Hematopoietic multipotent progenitor cell (in vitro differentiated cells): Measurements from ENCODE around the gene ZNF576. TPM values are rescaled to one million over a fixed set of nuclear protein-coding genes. Genes with fewer than 3 reads are reported as not detected.
"Not testable (repeated sequence)": the region's sequence is repeated elsewhere in the genome, so short reads cannot be mapped to it uniquely, and the experiment has no call there.

Source experiments
- DNase-seq, 3 donors: peaks; one replicate each; pipeline ENCODE4 v3.0.0-alpha.2; 2011 to 2015; ENCODE audit warnings: low read depth in 2 of 3, low spot score in 2 of 3
- total RNA-seq: library from RNA; depleted of rRNA; stranded (reverse); fragments of >200 nt; gene quantifications from one replicate; pipeline ENCODE4 v1.2.3, GENCODE V29; 2012

Gene ZNF576
- total RNA-seq, 1 donor = 18.0 TPM

DNA sequence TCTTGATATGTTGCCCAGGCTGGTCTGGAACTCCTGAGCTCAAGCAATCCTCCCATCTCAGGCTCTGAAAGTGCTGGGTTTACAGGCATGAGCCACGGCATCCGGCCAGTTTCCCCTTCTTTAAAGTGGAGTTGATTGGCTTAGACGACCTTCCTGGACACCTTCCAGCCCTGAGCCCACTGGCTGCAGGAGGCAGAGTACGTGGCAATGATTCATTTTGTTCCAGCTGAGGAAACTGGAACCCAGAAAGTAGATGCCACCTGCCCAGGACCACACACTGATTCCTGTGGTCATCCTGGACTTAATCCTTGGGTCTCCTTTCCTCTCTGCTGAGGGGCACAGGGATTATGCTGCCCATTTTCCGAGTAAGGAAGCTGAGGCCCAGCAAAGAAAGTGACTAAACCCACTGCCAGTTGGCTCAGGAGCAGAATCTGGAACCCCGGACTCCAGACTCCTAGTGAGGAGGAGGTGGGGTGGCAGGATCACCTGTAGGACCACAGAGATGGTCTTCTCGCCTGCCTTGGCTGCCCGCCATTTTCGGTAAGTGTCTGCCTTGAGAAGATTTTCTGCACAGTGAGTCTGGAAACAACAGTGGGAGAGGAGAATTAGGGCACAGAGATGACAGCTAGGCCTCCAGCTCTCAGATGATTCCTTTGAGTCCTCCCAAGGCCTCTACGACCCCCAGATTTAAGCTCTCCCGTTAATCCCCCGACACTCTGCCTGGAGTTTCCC is 21.8 kb upstream of the ZNF576 start:
- no peak for DNase-seq

DNA sequence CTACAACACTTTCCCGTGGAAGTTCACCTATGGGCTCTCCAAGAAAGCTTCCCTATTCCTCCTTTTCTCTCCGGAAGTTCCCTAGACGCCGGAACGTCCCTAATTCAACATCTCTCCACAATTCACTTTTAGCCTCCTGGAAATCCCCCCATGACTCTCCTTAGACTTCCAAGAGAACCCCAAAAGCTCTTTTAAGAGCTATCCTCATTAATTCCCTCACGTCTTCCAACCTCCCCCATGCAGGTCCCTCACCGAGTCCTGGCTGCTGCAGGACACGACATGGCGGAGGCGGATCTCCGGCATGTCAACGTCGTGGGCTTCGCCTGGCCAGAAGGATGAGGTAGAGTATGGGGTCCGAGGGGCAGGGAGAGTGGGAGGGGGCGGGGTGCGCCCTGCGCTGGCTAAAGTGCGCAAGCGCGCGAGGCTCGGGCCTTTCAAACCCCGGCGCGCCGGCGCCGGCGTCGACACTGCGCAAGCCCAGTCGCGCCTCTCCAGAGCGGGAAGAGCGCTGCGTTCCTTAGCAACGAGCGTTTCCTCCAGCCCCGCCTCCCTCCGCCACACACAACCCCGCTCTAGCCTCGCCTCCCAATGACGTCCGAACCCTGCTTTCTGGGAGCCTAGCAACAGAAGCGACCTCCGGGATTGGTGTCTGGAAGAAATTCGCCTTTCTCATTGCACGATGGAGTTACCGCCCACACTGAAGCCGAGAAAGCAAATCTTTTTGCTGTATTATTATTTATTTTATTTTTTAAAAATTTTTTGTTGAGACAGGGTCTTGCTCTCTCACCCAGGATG is 21.0 kb upstream of the ZNF576 start, which contains the start of the genes PINLYP and XRCC1:
Gene PINLYP (plus strand): TSS at position 646 of the 795 bp plus-strand sequence. CDS start 1,391 bp downstream, outside the sequence.
Gene XRCC1 (minus strand): TSS at position 372 of the 795 bp plus-strand sequence. CDS start 69 bp downstream, at position 303.
- peak; percentile 93 to 100 (median 99) for DNase-seq

DNA sequence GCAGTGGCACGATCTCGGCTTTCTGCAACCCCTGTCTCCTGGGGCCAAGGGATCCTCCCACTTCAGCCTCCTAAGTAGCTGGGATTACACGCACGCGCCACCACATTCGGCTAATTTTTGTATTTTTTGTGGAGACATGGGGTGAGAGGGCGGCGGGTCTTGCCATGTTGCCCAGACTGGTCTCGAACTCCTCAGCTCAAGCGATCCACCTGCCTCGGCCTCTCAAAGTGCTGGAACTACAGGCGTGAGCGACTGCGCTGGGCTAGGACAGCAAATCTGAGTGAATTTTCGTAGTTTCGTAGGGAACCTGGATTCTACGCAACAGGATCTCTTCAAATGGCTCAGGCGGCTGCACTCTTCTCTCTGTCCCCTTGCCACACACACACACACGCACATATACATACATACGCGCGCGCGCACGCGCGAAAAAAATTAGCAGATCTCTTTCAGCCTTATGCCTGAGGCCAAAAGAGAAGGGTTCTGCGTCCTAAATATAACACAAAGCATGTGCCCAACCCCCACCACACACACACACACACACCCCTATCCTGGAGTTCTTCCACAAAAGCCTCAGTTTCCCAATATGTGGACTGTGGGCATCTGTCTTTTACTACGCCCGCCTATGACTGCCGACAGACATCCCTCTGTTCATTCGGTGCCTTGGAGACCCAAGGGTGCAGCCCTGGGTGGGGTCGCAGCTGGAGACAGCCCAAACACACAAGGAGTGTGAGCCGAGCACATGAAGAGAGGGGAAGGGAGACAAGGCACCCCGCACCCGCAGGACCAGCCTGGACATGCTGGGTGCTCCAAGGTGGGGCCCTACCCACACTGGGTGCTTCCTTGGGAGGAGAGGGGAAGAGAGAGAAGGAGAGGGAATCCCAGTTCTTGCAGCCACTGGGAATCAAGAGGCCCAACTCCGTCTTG is 20.2 kb upstream of the ZNF576 start:
- DNase-seq = no peak

DNA sequence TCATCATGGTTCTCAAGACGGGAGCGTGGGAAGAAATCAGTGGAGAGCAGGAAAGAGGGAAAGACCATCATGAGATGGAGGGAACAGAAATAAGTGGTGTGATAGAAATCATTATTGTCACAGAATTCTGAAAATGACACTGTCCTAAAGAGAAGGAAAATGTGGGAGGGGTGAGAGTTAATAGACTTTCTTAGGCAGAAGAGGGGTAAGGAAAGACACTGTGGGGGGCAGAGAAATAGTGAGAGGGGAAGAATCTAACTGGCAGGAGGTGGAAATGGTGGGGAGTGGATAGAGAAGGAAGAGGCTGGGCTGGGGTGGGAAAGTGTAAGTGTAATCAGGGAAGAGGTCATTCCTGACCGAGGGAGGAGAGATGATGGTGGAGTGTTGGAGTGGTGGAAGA is 17.6 kb upstream of the ZNF576 start:
- DNase-seq = no peak

DNA sequence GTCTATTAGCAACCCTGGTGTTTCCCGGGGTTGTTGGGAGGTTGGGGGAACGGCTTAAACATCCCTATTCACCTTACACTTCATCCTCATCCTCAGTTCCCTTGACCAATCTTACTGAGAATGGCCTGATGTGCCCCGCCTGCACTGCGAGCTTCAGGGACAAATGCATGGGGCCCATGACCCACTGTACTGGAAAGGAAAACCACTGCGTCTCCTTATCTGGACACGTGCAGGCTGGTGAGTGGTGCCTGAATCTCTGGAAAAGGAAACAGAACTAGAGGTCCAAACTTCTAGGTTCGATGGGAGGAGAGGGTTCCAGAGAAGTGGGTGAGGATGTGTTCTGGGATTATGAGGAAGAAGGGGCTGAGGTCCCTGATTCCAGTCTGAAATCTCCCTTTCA is 14.9 kb upstream of the ZNF576 start:
- DNase-seq = no peak

DNA sequence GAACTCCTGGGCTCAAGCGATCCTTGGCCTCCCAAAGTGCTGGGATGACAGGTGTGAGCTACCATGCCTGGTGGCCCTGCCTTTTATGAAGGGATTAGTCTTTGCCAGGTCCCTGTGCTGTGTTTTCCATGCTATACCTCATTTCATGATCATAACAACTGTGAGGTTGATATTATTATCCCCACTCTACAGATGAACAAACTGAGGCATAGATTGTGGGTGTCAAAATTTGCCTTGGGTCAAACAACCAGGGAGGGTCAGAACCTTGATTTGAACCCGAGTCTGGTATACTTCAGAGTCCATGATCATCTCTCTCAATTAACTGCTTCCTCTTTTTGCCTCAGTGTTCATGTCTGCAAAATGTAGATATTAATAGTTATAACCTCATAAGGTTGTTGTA is 13.9 kb upstream of the ZNF576 start:
- DNase-seq = no peak

DNA sequence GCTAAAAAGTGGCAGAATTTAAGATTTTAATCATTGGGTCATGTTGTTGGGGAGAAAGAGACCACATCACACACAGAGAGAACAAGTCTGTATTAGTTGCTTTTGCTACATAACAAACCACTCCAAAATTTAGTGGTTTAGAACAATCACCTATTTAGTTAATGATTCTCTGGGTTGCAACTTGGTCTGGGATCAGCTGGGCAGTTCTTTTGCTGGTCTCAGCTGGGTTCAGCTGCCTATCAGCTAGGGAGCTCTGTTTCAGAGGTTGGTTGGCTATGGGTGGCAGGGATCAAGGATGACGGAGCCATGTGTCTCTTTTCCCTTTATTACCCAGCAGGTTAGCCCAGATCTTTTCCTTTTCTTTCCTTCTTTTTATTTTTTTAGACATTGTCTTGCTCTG is 11.9 kb upstream of the ZNF576 start:
- DNase-seq = no peak

DNA sequence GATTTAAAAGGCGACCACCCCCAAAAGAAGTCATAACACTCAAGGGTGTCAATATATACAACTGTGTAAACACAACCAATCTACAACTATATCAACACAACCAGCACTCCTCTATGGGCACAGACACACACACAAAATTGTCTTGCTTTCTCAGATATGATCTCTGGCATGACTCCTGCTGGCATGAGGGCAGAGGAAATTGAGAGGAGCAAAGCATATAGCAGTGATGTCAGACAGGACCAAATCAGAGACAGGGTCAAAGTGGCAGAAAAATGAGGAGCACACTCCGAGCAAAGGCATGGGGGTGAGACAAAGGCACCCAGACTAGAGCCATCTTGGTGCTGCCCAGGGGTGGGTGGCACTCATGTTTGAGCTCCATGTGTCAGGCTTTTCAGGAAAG is 10.0 kb upstream of the ZNF576 start:
- no peak for DNase-seq

DNA sequence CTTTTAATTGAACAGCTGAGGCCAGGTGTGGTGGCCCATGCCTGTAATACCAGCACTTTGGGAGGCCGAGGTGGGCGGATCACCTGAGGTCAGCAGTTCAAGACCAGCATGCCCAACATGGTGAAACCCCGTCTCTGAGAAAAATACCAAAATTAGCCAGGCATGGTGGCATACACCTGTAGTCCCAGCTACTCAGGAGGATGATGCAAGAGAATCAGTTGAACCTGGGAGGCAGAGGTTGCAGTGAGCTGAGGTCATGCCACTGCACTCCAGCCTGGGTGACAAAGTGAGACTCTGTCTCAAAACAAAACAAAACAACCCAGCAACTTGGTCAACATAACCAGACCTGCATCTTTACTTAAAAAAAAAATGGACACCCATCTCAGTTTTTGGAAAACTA is 9.4 kb upstream of the ZNF576 start:
- not testable (repeated sequence) for DNase-seq

DNA sequence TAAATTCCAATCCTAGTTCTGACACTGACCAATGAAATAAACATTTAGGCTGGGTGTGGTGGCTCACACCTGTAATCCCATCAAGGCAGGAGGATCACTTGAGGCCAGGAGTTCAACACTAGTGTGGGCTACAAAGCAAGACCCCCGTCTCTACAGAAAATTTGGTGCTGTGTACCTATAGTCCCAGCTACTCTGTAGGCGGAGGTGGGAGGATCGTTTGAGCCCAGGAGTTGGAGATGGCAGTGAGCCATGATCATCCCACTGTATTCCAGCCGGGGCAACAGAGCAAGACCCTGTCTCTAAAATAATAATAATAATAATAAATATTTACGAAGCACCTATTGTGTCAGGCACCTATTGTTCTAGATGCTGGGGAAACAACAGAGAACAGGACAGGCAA is 7.1 kb upstream of the ZNF576 start:
- DNase-seq = no peak

DNA sequence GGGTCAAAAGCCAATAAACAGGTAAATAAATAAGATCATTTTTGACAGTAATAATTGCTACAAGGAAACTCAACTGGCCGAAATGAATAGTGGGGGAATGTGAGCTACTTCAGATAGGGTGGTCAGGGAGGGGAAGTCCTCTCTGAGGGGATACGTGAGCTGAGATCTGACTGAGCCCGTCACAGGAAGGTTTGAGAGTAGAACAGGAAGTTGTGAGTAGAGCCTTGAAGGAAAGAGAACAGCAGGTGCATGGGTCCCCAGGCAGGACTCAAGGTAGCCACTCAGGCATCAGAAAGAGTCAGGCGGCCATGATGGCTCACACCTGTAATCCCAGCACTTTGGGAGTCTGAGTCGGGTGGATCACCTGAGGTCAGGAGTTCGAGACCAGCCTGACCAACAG is 6.7 kb upstream of the ZNF576 start:
- peak in 1 of 3 donors; percentile 51 for DNase-seq

DNA sequence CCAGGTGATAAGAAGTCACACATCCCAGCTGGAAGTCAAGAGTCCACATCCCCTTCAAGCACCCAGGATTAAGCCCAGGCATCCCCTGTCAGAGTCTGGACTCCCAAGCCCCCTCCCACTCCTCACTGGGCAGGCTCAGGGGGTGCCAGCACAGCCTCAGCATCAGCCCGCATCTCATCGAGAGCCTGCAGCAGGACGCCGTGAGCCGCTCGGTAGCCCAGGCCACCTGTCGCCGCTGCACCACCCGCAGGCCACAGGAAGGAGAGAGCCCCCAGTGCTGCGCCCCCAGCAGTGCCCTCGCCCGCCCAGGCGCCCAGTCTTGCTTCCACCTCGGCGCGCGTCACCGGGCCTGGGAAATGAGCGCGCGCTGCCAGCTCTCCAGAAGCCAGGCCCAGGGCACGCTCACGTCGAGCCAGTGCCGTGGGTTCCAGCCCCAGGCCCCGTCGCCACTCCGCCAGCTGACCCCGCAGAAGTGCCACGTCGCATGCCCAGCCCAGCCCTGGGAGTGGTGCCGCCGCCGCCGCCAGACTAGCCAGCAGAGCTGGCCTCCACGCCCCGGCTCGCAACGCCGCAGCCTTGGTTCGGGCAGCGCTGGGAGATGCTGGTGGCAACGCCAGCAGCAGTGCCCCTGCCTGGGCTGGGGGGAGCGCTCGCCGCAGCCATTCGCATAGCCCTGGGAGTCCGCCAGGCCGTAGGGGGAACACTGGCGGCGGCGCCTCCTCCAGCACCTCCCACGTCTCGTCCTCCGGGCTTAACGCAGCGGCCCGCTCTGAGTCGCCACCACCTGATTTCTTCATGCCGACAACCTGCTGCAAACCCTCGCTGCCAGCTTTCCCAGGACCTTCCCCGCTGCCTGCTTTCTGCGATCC is 4.3 kb upstream of the ZNF576 start:
- DNase-seq = no peak

DNA sequence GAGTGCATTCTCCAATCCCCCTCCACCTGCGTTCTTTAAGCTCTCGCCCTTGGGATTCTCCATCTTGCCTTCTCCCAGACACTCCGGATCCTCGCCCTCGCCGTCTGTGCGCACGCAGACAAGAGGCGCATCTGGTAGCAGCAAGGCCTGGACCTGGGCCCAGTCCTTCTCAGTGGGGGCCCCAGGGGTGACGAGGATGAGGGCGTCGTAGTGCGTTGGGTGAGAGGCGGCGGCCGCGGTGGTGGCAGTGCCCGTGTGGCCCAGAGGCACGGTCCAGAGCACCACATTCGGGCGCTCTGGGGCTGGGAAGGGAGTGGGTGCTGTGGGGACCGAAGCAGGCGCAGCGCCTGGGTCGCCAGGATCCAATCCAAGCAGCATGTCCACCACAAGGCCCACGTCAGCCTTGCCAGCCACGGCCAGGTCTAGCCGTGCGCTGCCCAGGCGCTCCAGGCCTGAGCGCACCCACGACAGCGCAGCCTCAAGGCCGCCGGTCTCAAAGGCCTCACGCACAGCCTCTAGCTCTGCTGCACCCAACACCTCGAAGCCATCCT is 3.5 kb upstream of the ZNF576 start:
- no peak for DNase-seq

DNA sequence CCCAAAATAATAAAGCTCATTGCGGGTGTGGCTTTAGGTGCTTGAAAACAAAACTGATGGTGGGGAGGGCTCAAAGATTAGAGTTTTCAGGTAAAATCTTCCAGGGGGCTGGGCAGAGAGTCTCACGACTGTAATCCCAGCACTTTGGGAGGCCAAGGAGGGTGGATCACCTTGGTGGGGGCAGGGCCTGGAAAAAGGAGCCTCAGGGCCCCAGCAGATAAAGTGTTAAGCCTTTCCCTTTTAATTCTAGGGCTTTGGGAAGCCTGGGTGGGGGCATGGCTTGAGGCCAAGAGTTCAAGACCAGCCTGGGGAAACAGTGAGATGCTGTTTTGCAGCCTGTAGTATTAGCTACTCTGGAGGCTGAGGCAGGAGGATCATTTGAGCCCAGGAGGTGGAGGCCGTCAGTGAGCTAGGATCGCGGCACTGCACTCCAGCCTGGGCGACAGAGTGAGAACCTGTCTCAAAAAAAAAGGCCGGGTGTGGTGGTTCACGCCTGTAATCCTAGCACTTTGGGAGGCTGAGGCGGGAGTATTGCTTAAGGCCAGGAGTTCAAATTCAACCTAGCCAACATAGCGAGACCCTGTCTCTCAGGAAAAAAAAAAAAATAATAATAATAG is 2.2 kb upstream of the ZNF576 start:
- no peak for DNase-seq

DNA sequence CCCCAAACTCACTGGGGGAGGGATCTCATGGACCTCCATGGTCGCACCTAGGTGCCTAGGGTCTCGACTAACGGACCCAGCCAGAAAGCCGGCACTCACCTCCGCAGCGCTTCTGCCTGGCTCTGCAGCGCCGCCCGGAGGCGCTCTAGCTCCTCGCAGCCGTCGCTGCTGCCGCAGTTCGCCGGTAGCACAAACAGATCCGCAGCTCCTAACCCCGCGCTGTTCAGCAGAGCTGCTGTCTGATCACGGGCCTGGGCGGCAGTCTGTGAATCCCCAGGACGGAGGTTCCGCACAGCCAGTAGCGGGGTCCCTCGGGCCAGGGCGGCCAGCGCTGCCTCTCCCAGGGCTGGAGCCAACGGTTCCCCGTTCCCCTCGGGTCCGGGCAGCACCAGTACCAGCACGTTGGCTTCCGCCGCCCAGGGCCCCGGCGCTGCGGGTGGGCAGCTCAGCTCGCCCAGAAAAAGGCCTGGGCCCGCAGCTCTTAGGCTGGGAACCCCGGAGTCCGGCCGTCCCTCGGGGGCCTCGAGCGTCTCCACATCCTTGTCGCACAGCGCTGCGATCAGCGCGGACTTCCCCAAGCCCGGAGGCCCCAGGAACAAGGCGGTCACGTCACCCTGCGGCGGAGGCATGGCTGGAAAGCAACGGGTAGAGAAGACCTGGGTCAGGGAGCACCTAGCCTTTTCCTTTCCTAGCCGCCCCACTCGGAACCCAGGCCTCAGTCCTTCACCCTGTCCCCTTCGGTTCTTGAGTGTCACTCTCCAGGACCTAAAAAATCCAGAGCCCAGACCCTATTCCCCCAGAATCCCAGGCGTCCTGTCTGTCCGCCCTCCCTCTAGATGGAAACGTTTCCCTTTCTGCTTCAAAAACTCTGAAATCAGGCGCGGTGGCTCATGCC is 1.4 kb upstream of the ZNF576 start:
- peak; percentile 55 to 82 (median 70) for DNase-seq

DNA sequence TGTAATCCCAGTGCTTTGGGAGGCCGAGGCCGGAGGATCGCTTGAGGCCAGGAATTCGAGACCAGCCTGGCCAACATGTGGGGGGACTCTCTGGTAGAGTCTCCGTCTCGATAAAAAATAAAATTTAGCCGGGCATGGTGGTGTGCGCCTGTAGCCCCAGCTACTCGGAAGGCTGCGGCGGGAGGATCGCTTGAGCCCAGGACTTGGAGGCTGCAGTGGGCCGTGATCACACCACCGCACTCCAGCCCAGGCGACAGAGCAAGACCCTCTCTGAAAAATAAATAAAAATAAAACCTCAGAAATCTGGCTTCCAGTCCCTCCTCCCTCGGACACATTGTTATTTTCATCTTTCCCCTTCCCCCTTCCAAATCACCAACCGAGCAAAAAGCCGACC is 793 bp upstream of the ZNF576 start:
- DNase-seq = no peak

DNA sequence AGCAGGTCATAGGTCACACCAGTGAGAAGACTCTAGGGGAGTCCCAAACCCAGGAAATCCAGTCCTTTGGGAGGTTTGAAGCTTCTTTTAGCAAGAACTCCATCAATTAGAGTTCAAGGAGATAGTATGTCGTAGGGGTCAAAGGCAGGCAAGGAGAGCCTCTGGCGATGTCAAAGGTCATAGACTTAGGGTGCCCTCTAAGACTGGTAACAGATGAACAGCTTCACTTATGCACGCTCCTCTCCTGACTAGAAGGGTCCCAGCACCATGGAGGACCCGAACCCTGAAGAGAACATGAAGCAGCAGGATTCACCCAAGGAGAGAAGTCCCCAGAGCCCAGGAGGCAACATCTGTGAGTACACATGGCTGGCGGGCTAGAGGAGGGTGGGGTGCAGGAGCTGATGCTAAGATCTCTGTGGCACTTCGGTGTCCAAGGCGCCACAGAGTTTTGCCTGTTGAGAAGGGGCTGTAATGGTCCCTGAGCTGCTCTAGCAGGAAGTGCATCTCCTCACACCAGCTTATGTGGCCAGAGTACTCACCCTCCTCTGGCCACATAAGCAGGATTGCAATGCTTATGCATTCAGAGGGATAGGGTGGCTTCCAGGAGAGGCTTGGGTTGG is 557 bp downstream of the ZNF576 start:
- no peak for DNase-seq

DNA sequence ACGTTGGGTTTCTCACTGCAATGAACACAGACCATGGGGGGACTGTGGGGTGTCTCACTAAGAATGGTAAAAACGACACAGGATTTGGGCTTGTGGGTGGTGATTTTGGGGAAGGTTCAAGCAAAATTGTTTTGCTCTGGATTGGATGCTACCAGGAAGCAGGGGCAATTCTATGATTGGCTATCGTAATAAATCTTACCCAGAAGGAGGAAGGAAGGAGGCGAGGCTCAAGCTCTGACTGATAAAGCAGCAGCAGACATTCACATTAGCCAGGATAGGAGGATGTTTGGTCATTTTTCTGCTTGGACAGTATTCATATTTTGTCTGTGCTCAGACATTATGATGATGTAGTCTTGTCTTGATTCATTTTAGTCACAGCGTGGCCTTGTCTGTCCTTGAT is 1.5 kb downstream of the ZNF576 start:
- peak in 1 of 3 donors; percentile 45 for DNase-seq
